Right cardiac atrium (tissue), 5 donors: Measurements from ENCODE around the gene ARHGAP12. TPM values are rescaled to one million over a fixed set of nuclear protein-coding genes. Genes with fewer than 3 reads are reported as not detected.

Experiments used
- ATAC-seq, 2 donors: fragments of 200-7000 bp; cut with Tn5 transposase; one replicate each; pipeline versions ENCODE4 v1.8.0 to v1.9.1; 2020; ENCODE audit warnings: moderate library complexity in 2 of 2, mild to moderate bottlenecking in 1 of 2
- DNase-seq, 3 donors: peaks; one replicate each; pipeline ENCODE4 v3.0.0-alpha.2; 2020
- H3K27ac ChIP-seq: one replicate; pipeline ENCODE4 v1.5.1; 2013; ENCODE audit warnings: mild to moderate bottlenecking, low read length, control low read depth, moderate library complexity
- H3K27me3 ChIP-seq: one replicate; pipeline ENCODE4 v1.6.1; 2013; ENCODE audit not compliant: control insufficient read depth, insufficient read depth
- H3K4me1 ChIP-seq: one replicate; pipeline ENCODE4 v1.6.1; 2013; ENCODE audit warnings: low read length; ENCODE audit not compliant: control insufficient read depth, insufficient read depth
- H3K4me3 ChIP-seq: one replicate; pipeline ENCODE4 v1.5.1; 2013; ENCODE audit warnings: low read length, control low read depth
- H3K9me3 ChIP-seq: one replicate; pipeline ENCODE4 v1.6.1; 2013; ENCODE audit warnings: low read length; ENCODE audit not compliant: control insufficient read depth
- WGBS: extraction: QIAGEN DNeasy Blood & Tissue Kit; methylation state at CpG from one replicate; pipeline ENCODE4 v1.1.7; 2013; 5-methylcytosine and 5-hydroxymethylcytosine counted together
- intact Hi-C, 4 donors: fragments of 100-400 bp; cut with DNase I; formaldehyde crosslinking; loops; one replicate each; pipeline versions ENCODE4 v1.11.0 to v1.14.0; 2022 to 2023
- polyA plus RNA-seq: library from polyadenylated mRNA; stranded (reverse); fragments of 200-250 nt; gene quantifications from one replicate; pipeline ENCODE4 v1.2.3, GENCODE V29; 2013
- total RNA-seq, 4 donors: library from RNA; stranded (reverse); fragmentation: NEBNext Ultra II Directional; extraction: Animal tissue kit (Norgen Biotek cat#: 25700); gene quantifications; one replicate each; pipeline ENCODE4 v1.2.1, GENCODE V29; 2021
- donor health status: healthy with polysubstance abuse.
- donor health status: DM: no; HTN: yes; CAD: no.
- donor health status: DM: no; HTN: no; CAD: no.
- donor health status: DM: no; HTN: yes; CAD: no; lungs with severe emphysema.
- donor health status: DM: yes; HTN: yes; CAD: no.

Gene ARHGAP12
- total and polyA plus RNA-seq, 5 donors: 20.0 to 25.5 (median 24.8) TPM

DNA sequence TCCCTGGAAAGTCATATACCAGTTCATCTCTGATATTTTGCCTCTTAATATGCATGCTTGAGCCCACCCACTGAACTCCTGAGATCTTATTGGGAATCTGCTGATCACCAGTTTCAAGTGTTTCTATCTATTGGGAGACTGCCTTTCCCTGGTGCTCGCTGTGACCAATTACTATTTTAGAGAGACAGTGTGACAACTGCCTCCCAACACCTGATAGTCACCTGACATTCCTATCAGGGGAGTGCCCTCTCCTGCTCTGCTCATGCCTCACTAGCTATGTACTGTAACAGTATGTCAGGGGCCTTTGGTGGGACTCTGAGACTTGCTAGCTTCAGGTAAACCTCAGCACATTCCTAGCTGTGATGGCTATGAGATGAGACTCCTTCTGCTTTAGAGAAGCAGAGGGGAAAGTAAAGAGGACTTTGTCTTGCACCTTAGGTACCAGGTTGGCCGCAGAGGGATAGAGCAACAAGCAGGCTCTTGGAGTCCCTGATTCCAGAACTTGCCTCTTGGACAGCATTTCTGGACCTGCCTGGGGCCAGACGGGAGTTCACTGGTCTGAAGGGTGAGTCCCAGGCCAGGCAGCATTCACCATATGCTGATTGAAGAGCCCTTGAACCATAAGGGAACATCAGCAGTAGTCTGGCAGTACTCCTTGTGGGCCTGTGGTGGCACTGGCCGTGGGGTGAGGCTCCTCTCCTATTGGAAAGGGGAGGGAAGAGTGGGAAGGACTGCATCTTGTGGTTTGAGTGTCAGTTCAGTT lies 34.4 kb upstream of the ARHGAP12 start:
- WGBS: 92% methylated on average over 4 of the region's 4 CpGs
- DNase-seq (no peak), ATAC-seq (no peak)
- no peak overlapping the region for H3K4me3 ChIP-seq
- H3K4me1 ChIP-seq: peaks cover 5% of the 10 kb centered on the region
- H3K9me3 ChIP-seq: no peaks in the 10 kb centered on the region
- intact Hi-C loops: no loop called here
- no peaks in the 10 kb centered on the region for H3K27me3 ChIP-seq
- H3K27ac ChIP-seq: no peak overlapping the region

DNA sequence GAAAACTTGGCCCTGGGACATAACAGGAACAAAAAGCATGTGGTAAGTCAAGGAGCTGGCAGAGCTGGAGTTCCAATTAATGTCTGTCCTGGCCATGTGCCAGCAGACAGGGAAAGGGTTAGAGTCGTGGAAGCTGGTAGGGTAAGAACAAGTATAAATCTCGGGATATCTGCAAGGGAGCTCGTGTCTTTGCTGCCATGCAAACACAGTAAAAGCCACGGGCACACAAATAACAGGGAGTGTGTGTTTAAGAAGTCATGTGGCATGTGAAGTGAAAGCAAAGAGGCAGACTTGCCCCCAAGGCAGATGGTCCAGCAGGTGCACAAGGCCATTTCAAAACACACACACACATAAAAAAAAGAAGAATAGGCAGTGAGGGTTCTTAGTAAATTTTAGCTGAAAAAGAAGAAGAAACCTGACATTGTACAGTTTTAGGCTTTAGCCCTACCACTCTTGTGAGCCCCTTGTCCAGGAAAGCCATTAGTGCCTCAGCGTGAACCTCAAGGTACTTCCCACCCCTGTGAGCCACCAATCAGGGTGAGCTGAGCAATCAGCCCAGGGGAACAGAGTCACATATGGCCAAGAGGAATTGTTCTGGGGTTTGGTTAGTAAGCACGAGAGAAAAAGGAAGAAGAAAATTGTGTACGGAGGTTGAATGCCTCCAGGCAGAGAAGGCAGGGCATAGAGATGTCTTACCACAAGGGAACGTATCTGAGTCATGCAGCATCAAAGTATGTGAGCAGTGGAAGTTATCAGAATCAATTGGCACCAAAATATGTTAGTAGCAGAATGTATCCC lies 32.8 kb upstream of the ARHGAP12 start:
- 72% methylated on average over 8 of the region's 8 CpGs for WGBS
- intact Hi-C loops: no loop called here
- no peak for DNase-seq
- Histone ChIP-seq H3K9me3 (no peaks in the 10 kb centered on the region), H3K4me1 (peaks cover 5% of the 10 kb centered on the region), H3K27ac (no peak overlapping the region), H3K27me3 (no peaks in the 10 kb centered on the region), H3K4me3 (no peak overlapping the region)
- ATAC-seq: peak in 1 of 2 donors; percentile 31

GRCh38 chr10:31959461-31960173 lies 31.0 kb upstream of the ARHGAP12 start:
- H3K27ac ChIP-seq: no peak overlapping the region
- DNase-seq: no peak
- peaks cover 5% of the 10 kb centered on the region for H3K4me1 ChIP-seq
- intact Hi-C loops: loop anchor here in 1 of 4 donors (10.0 kb wide), 1 partner anchor 95 kb away; no protein-coding TSS in a partner anchor
- H3K4me3 ChIP-seq: no peak overlapping the region
- no peaks in the 10 kb centered on the region for H3K9me3 ChIP-seq
- ATAC-seq: no peak
- 48% methylated on average over 3 of the region's 3 CpGs for WGBS
- H3K27me3 ChIP-seq: no peaks in the 10 kb centered on the region

DNA sequence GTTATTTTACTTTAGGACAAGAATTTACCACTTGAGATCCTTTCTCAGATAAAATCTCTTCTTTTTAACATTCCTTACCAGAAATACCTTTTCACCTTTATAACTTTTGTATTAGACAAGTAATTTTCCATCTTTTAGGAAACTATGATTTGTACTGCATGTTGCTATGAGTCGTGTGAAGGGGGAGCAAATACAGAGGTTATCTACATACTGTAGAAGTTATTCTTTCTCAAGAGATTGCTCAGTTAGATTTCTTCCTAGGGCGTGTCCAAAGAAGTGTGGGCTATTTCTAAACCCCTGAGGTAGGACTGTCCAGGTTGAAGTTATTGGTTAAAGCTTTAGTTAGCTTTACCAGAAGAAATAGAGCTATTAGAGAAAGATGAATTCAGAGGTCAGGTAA lies 30.2 kb upstream of the ARHGAP12 start:
- peaks cover 5% of the 10 kb centered on the region for H3K4me1 ChIP-seq
- 84% methylated on average over 2 of the region's 2 CpGs for WGBS
- H3K4me3 ChIP-seq: no peak overlapping the region
- H3K27ac ChIP-seq: no peak overlapping the region
- H3K9me3 ChIP-seq: no peaks in the 10 kb centered on the region
- DNase-seq (no peak), ATAC-seq (no peak)
- intact Hi-C loops: loop anchor here in 1 of 4 donors (10.0 kb wide), 1 partner anchor 94 kb away; no protein-coding TSS in a partner anchor
- no peaks in the 10 kb centered on the region for H3K27me3 ChIP-seq

DNA sequence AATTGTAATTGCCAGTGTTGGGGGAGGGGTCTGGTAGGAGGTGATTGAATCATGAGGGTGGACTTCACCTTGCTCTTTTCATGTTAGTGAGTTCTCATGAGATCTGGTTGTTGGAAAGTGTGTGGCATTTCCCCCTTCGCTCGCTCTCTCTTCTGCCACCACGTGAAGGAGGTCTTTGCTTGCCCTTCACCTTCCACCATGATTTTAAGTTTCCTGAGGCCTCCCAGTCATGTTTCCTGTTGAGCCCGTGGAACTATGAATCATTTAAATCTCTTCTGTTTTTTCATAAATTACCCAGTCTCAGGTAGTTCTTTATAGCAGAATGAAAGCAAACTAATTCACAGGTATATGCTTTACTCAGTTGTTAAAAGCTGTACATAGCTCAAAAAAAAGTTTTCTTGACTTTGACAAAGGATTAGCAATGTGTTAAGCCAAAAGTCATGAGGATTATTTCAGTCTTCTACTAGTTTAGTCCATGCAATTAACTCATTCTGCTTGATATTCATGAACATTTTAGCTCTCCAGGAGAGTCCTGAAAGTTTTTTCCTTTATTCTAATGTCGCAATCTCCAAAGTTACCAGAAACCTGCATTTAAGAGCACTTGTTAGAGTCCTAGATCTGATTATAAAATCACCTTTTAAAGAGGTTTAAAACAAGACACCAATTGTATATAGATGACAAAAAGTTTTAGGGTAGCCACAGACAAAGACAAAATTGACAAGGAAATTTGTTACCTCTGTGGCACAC lies 27.7 kb upstream of the ARHGAP12 start:
- Histone ChIP-seq H3K4me1 (peaks cover 2% of the 10 kb centered on the region), H3K9me3 (no peaks in the 10 kb centered on the region), H3K27ac (no peak overlapping the region), H3K27me3 (no peaks in the 10 kb centered on the region), H3K4me3 (no peak overlapping the region)
- ATAC-seq (no peak), DNase-seq (no peak)
- intact Hi-C loops: loop anchor here in 1 of 4 donors (10.0 kb wide), 1 partner anchor 92 kb away; no protein-coding TSS in a partner anchor
- WGBS: 88% methylated on average over 5 of the region's 5 CpGs

GRCh38 chr10:31954410-31955191 lies 26.0 kb upstream of the ARHGAP12 start:
- Histone ChIP-seq H3K9me3 (no peaks in the 10 kb centered on the region), H3K4me3 (no peak overlapping the region), H3K4me1 (peaks cover 2% of the 10 kb centered on the region), H3K27ac (no peak overlapping the region), H3K27me3 (no peaks in the 10 kb centered on the region)
- DNase-seq: no peak
- intact Hi-C loops: loop anchor here in 1 of 4 donors (10.0 kb wide), 1 partner anchor 90 kb away; no protein-coding TSS in a partner anchor
- ATAC-seq: no peak
- WGBS: 96% methylated on average over 2 of the region's 2 CpGs

DNA sequence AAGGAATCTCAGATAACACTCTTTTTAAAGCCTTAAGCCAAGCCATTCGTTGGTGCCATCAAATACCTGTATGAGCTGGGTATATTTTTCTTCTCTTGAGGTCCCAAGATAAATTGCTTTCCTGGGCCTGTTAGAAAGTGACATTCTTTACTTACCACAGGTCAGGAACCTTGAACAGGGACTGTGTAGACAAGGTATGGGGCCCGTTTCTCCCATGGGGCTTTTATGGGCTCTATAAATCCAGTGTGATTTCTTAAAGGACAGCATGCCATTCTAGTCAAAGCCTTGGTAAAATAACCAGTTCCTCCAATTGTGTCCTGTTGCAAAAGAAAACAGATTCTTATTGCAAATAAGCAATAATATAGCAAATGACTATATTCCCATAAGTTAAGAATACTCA lies 24.8 kb upstream of the ARHGAP12 start:
- intact Hi-C loops: loop anchor here in 1 of 4 donors (10.0 kb wide), 1 partner anchor 89 kb away; no protein-coding TSS in a partner anchor
- DNase-seq: no peak
- 94% methylated on average over 2 of the region's 2 CpGs for WGBS
- no peak for ATAC-seq
- Histone ChIP-seq H3K4me1 (no peaks in the 10 kb centered on the region), H3K27me3 (no peaks in the 10 kb centered on the region), H3K4me3 (no peak overlapping the region), H3K9me3 (no peaks in the 10 kb centered on the region), H3K27ac (no peak overlapping the region)

DNA sequence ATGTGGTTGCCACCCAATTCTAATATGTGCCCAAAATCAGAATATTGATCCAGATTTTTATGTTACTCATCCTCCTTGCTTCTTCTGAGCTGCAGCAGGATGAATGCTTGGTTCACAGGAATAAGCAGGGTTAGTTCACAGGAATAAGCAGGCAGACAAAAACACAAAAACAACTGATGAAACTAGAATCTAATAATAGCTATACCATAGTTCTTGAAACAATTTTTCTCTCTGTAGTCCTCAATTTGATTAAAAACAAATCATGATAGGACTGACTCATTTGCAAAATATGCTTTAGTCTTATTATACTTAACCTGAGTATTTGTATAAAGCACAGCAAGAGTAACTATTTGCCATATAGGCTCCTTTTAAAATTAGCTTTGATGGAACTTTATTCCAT lies 24.4 kb upstream of the ARHGAP12 start:
- intact Hi-C loops: loop anchor here in 1 of 4 donors (10.0 kb wide), 1 partner anchor 88 kb away; no protein-coding TSS in a partner anchor
- Histone ChIP-seq H3K27ac (no peak overlapping the region), H3K4me1 (no peaks in the 10 kb centered on the region), H3K4me3 (no peak overlapping the region), H3K27me3 (no peaks in the 10 kb centered on the region), H3K9me3 (no peaks in the 10 kb centered on the region)
- no peak for ATAC-seq
- DNase-seq: no peak

DNA sequence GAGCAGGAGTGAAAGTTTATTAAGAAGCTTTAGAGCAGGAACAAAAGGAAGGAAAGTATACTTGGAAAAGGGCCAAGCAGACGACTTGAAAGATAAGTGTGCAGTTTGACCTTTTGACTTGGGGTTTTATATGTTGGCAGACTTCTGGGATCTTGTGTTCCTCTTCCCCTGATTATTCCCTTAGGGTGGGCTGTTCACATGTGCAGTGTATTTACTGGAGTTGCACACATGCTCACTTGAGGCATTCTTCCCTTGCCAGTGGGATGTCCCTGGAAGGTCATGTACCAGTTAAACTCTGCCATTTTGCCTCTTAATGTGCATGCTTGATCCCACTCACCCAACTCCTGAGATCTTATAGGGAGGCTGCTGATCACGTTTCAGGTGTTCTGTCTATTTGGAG lies 23.4 kb upstream of the ARHGAP12 start:
- Histone ChIP-seq H3K27ac (no peak overlapping the region), H3K4me1 (no peaks in the 10 kb centered on the region), H3K27me3 (no peaks in the 10 kb centered on the region), H3K9me3 (no peaks in the 10 kb centered on the region), H3K4me3 (no peak overlapping the region)
- ATAC-seq (no peak), DNase-seq (no peak)
- intact Hi-C loops: loop anchor here in 1 of 4 donors (10.0 kb wide), 1 partner anchor 87 kb away; no protein-coding TSS in a partner anchor
- WGBS: 27% methylated on average over 2 of the region's 2 CpGs

DNA sequence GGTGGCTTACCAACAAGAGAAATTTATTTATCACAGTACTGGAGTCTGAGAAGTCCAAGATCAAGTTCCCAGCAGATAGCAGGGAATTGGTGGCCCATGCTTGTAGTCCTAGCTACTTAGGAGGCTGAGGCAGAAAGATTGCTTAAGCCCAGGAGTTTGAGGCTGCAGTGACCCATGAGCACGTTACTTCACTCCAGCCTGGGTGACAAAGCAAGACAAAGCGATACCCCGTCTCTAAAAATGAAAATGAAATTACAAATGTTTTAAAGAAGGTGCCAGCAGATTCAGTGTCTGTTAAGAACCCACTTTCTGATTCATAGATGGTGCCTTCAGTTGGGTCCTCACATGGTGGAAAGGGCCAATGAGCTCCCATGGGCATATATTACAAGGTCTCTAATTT lies 20.6 kb upstream of the ARHGAP12 start:
- Histone ChIP-seq H3K4me1 (no peaks in the 10 kb centered on the region), H3K27ac (no peak overlapping the region), H3K9me3 (no peaks in the 10 kb centered on the region), H3K4me3 (no peak overlapping the region), H3K27me3 (no peaks in the 10 kb centered on the region)
- intact Hi-C loops: loop anchor here in 1 of 4 donors (5.0 kb wide), 1 partner anchor 87 kb away; no protein-coding TSS in a partner anchor
- ATAC-seq: no peak
- WGBS: 91% methylated on average over 3 of the region's 3 CpGs
- DNase-seq: no peak
